22Rv1 (cell line): ENCODE results near the gene BCKDHA.

Experiments
- H3K27ac ChIP-seq: fragments of 450-650 bp; 2 replicates; pipeline ENCODE4 v1.5.1; 2017
- ZFX ChIP-seq: fragments of 450-650 bp; IDR thresholded peaks from 2 replicates; pipeline ENCODE4 v1.6.1; 2017; ENCODE audit warnings: antibody characterized with exemption, borderline replicate concordance
- TF ChIP-seq, protein P1 (sequence below): fragments of 450-650 bp; IDR thresholded peaks from 2 replicates; pipeline ENCODE4 v1.5.1; 2017; ENCODE audit warnings: mild to moderate bottlenecking

BCKDHA gene

DNA sequence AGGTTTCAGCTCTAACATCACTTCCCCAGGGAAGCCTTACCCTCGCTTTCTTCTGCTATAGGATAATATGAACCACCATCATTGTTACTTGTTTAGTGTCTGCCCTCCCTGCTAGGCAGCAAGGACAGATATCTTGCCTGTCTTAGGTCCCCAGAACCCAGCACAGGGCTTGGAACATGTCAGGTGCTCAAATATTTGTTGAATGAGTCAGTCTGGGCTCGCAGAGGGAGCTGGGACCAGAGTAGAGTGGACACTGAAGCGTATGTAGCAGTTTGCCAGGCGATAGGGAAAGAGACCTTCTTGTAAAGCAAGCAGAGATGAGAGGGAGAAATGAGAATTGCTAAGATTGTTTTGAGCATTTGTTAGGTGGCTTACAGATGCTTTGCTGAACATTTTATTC, 11.7 kb downstream of the BCKDHA start:
- TF ChIP-seq ZFX, result no peak
- TF ChIP-seq, protein P1, sequence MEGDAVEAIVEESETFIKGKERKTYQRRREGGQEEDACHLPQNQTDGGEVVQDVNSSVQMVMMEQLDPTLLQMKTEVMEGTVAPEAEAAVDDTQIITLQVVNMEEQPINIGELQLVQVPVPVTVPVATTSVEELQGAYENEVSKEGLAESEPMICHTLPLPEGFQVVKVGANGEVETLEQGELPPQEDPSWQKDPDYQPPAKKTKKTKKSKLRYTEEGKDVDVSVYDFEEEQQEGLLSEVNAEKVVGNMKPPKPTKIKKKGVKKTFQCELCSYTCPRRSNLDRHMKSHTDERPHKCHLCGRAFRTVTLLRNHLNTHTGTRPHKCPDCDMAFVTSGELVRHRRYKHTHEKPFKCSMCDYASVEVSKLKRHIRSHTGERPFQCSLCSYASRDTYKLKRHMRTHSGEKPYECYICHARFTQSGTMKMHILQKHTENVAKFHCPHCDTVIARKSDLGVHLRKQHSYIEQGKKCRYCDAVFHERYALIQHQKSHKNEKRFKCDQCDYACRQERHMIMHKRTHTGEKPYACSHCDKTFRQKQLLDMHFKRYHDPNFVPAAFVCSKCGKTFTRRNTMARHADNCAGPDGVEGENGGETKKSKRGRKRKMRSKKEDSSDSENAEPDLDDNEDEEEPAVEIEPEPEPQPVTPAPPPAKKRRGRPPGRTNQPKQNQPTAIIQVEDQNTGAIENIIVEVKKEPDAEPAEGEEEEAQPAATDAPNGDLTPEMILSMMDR, result no peak
- H3K27ac ChIP-seq, result peak overlapping the region; percentile 50

DNA sequence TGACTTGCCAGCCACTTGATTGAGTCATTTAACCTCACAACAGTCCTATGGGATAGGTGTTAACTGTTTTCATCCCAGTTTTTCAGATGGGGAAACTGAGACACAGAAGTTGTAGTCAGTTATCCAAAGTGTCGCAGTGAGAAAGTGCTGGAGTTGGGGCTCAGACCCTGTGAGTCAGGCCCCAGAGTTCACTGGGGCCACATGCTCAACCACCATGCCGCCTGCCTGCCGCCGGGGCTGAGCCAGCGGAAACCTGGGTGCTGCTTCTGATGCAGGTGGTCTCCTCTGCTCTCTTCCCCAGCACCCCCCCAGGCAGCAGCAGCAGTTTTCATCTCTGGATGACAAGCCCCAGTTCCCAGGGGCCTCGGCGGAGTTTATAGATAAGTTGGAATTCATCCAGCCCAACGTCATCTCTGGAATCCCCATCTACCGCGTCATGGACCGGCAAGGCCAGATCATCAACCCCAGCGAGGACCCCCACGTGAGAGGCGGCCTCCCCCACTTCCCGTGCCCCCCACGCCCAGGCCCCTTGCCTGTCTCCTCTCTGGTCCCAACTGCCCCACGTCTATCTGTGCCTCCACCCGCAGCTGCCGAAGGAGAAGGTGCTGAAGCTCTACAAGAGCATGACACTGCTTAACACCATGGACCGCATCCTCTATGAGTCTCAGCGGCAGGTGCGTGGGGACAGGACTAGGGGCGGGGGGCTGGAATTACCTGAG, 12.9 kb downstream of the BCKDHA start:
- TF ChIP-seq, protein P1, result no peak
- no peak for TF ChIP-seq ZFX
- no peak overlapping the region for H3K27ac ChIP-seq

DNA sequence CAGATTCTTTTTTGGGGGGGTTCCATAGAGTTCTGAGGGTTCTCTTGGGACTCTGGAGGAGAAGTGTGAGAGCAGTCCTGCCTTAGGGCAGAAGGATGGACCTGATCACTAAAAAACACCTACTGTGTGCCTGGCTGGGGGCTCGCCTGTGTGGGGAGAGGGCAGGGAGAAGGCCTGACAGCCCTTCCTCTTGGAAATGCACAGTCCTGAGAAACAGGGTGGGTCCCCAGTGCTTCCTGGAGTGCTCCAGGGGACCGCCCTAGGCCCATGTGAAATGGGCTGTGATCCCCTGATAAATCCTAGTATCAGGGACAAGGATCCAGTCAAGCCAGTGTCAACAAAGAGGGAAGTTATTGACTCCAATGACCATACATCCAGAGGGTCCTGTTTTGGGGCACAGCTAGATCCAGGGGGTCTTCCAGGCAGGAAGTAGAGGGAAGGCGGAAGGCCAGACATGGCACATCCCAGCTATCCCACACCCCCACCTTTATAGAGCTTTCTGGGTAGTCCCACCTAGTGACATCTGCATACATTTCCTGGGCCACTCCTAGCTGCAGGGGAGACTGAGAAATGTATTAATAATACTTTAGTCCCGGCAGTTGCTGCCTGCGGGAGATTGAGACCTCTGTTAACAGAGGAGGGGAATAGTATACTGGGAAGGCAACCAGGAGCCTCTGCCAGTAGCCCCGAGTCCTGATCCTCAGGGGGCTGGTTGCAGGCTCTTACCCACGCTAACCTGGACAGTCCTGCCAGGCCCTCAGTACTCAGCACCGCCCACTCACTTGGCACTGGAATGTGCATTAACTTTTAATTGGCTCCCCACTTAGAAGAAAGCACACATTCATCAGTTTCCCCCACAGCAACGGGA, 13.7 kb downstream of the BCKDHA start:
- no peak overlapping the region for H3K27ac ChIP-seq
- TF ChIP-seq, protein P1, result no peak
- TF ChIP-seq ZFX, result no peak

DNA sequence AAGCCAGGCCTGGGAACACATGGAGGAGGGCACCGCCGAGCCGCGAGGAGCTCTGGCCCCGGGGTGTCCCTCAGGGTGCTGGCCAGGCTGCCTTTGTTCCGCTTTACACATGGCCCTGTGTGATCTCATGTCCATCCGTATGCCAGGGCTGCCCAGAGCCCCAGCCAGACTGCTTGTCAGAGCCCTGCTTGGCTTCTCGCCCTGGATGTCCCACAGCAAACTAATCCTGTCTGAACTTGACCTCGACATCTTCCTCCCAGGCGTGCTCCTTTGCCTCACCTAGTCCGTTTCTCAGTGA, 14.3 kb downstream of the BCKDHA start:
- TF ChIP-seq, protein P1, result no peak
- TF ChIP-seq ZFX, result no peak
- no peak overlapping the region for H3K27ac ChIP-seq

DNA sequence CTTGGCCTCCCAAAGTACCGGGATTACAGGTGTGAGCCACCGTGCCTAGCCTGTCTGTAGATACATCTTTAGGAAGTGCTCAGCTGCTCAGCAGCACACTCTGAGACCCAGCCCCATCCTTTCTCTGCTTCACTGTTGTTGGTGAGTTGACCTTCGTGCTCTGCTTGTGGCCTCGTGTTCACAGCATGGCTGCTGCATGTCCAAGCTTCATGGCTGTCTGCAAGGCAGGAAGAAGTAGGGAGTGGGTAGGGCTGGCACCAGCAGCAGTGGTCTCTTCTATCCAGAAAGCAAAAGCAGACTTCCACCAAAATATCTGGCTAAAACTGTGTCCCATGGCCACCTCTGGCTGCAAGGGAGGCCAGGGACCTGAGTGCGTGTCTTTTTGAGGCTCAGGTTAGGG, 15.3 kb downstream of the BCKDHA start:
- H3K27ac ChIP-seq, result no peak overlapping the region
- TF ChIP-seq, protein P1, result no peak
- TF ChIP-seq ZFX, result no peak

DNA sequence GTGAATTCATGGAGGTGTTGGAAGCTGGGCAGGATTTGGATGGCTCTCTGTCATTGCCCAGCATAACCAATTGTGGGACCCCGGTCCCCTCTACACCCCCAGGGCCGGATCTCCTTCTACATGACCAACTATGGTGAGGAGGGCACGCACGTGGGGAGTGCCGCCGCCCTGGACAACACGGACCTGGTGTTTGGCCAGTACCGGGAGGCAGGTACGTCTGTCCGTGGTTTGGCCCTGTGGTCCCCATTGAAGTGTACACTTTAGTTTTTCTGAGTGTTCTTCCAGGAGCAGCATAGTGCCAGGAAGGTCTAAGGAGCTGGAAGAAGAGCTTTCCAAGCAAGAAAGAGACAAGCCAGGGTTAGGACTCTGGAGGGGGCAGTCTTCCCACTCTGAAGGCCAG, 16.3 kb downstream of the BCKDHA start:
- H3K27ac ChIP-seq, result no peak overlapping the region
- no peak for TF ChIP-seq ZFX
- TF ChIP-seq, protein P1, result no peak

DNA sequence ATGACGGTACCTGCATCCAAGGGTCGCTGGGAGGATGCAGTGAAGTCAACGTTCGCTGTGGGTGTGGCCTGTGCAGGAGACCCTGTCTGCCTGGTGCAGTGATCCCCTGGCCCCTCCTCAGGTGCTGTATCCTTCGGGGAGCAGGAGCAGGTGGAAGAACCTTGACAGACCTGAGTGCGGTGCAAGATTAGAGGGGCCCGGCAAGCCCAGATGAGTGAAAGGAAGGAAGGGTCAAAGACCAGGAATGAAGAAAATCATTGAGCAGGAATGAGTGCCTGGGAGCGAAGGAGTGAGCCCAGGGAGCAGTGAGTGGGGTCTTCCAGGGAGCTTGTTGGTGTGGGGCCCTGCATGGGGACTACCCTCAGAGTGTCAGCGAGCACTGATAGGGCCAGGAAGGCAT, 16.8 kb downstream of the BCKDHA start:
- H3K27ac ChIP-seq, result no peak overlapping the region
- TF ChIP-seq, protein P1, result no peak
- TF ChIP-seq ZFX, result no peak
